Gastroesophageal sphincter (tissue), 4 donors: ENCODE results near the gene RAB32. TPM values are rescaled to one million over a fixed set of nuclear protein-coding genes. Genes with fewer than 3 reads are reported as not detected.

Source experiments
- ATAC-seq: fragments of 150-250 bp; one replicate; pipeline ENCODE4 v1.9.1; 2016; ENCODE audit warnings: mild to moderate bottlenecking, moderate library complexity
- H3K27ac ChIP-seq, 4 donors: fragments of 200-600 bp; sonication (generic) in 3 of 4; 1 replicate in 3 of 4; 2 replicates in 1 of 4; pipeline ENCODE4 v1.5.1; 2016 to 2019
- H3K27me3 ChIP-seq: fragments of 200-600 bp; sonication (generic); one replicate; pipeline ENCODE4 v1.5.1; 2019
- H3K36me3 ChIP-seq, 2 donors: fragments of 200-600 bp; sonication (generic); one replicate each; pipeline ENCODE4 v1.5.1; 2019; ENCODE audit warnings: control low read depth in 1 of 2
- H3K4me1 ChIP-seq, 3 donors: fragments of 200-600 bp; sonication (generic); 1 replicate in 2 of 3; 2 replicates in 1 of 3; pipeline ENCODE4 v1.5.1; 2016 to 2019; ENCODE audit warnings: control low read depth in 2 of 3
- H3K4me3 ChIP-seq, 2 donors: fragments of 200-600 bp; sonication (generic); one replicate each; pipeline ENCODE4 v1.5.1; 2019; ENCODE audit warnings: mild to moderate bottlenecking in 1 of 2, moderate library complexity in 1 of 2
- H3K9me3 ChIP-seq, 3 donors: fragments of 200-600 bp; sonication (generic); one replicate each; pipeline ENCODE4 v1.5.1; 2017 to 2019; ENCODE audit warnings: control low read depth in 2 of 3
- CTCF ChIP-seq, 4 experiments: fragments of 200-600 bp in 2 of 4; fragments of 450-650 bp in 2 of 4; sonication (generic) in 1 of 4; IDR thresholded peaks; one replicate each; pipeline ENCODE4 v1.5.1; 2017 to 2019; ENCODE audit warnings: antibody characterized with exemption in 4 of 4, mild to moderate bottlenecking in 2 of 4, moderate library complexity in 2 of 4
- EP300 ChIP-seq: sonication (generic); formaldehyde crosslinking; IDR thresholded peaks from one replicate; pipeline ENCODE4 v1.6.1; 2017; ENCODE audit warnings: antibody characterized with exemption, mild to moderate bottlenecking
- POLR2A ChIP-seq, 2 donors: fragments of 450-650 bp; IDR thresholded peaks; one replicate each; pipeline ENCODE4 v1.6.1; 2017; ENCODE audit warnings: antibody characterized with exemption in 2 of 2, mild to moderate bottlenecking in 2 of 2, moderate library complexity in 1 of 2
- POLR2AphosphoS5 ChIP-seq: sonication (generic); formaldehyde crosslinking; IDR thresholded peaks from one replicate; pipeline ENCODE4 v1.6.1; 2017; ENCODE audit warnings: antibody characterized with exemption
- WGBS, 2 donors: methylation state at CpG; one replicate each; pipeline ENCODE4 v1.1.5; 2018; ENCODE audit warnings: low coverage in 1 of 2; 5-methylcytosine and 5-hydroxymethylcytosine counted together
- total RNA-seq, 4 donors: library from RNA; depleted of rRNA; stranded (reverse); fragments of >200 nt; gene quantifications; one replicate each; pipeline ENCODE4 v1.1.0, GENCODE V29; 2016

The RAB32 gene
- total RNA-seq, 4 donors from 2014 or later: 23.0 to 47.4 (median 34.1) TPM

GRCh38 chr6:146598772-146599405, 55.3 kb downstream of the RAB32 start, which contains the start of gene ADGB:
Gene ADGB (plus strand): TSS chr6:146598972. CDS start chr6:146599041, 69 bp downstream.
- ATAC-seq: peak; percentile 78
- 0% methylated on average over 4 of the region's 32 CpGs; no CpG with 5 or more reads in 1 of the 2 donors for WGBS, 2 donors
- TF ChIP-seq POLR2AphosphoS5 (no peak), CTCF (IDR thresholded peaks at IDR 0.05) (no peak), POLR2A (IDR thresholded peaks at IDR 0.05) (no peak), EP300 (no peak)

GRCh38 chr6:146601352-146601751, 57.7 kb downstream of the RAB32 start:
- WGBS, 2 donors: 52 to 64% methylated on average over 4 of the region's 4 CpGs
- TF ChIP-seq POLR2A (IDR thresholded peaks at IDR 0.05) (no peak), EP300 (no peak), CTCF (IDR thresholded peaks at IDR 0.05) (no peak), POLR2AphosphoS5 (no peak)
- Histone ChIP-seq H3K27me3 (no peaks in the 10 kb centered on the region), H3K4me1 (peaks cover 0 to 13% (median 0%) of the 10 kb centered on the region in 3 donors), H3K36me3 (no peaks in the 10 kb centered on the region), H3K27ac (no peak overlapping the region), H3K4me3 (no peak overlapping the region), H3K9me3 (no peaks in the 10 kb centered on the region)
- ATAC-seq: no peak

More at GRCh38 chr6:146598772-146599405, 55.3 kb downstream of the RAB32 start, which contains the start of gene ADGB:
- H3K27ac ChIP-seq: no peak within 1 kb of the TSS
- H3K27me3 ChIP-seq: no peaks in the 10 kb centered on the region
- no peaks in the 10 kb centered on the region for H3K9me3 ChIP-seq
- peaks cover 0 to 13% (median 0%) of the 10 kb centered on the region in 3 donors for H3K4me1 ChIP-seq
- H3K4me3 ChIP-seq: peak within 1 kb of the TSS in 1 of 2 donors; percentile 46
- no peaks in the 10 kb centered on the region for H3K36me3 ChIP-seq

- H3K27ac ChIP-seq: no peak overlapping the region
- WGBS, 2 donors: 36 to 48% methylated on average over 4 to 5 of the region's 6 CpGs
- ATAC-seq: no peak
These were observed 58.9 kb downstream of the RAB32 start for GRCh38 chr6:146602526-146602925.

More at GRCh38 chr6:146602526-146602925, 58.9 kb downstream of the RAB32 start:
- Histone ChIP-seq H3K9me3 (no peaks in the 10 kb centered on the region), H3K36me3 (no peaks in the 10 kb centered on the region), H3K4me3 (no peak overlapping the region), H3K4me1 (peaks cover 0 to 13% (median 0%) of the 10 kb centered on the region in 3 donors), H3K27me3 (no peaks in the 10 kb centered on the region)
- TF ChIP-seq EP300 (no peak), POLR2AphosphoS5 (no peak), CTCF (IDR thresholded peaks at IDR 0.05) (no peak), POLR2A (IDR thresholded peaks at IDR 0.05) (no peak)

Other genes starting within 250 kb of the RAB32 start
- gene ADGB, start 55.1 kb downstream of the RAB32 start, total RNA-seq: not detected